ENCODE measurements around the gene TNPO3.
A peak's percentile ranks its signal among the peaks of the same experiment; 100 is the strongest.
"Not testable (repeated sequence)": the region's sequence is repeated elsewhere in the genome, so short reads cannot be mapped to it uniquely, and the experiment has no call there.

Gene TNPO3

GRCh38 chr7:128954830-128955802 lies 99.8 kb downstream of the TNPO3 start:
- no peak for DNase-seq

DNA sequence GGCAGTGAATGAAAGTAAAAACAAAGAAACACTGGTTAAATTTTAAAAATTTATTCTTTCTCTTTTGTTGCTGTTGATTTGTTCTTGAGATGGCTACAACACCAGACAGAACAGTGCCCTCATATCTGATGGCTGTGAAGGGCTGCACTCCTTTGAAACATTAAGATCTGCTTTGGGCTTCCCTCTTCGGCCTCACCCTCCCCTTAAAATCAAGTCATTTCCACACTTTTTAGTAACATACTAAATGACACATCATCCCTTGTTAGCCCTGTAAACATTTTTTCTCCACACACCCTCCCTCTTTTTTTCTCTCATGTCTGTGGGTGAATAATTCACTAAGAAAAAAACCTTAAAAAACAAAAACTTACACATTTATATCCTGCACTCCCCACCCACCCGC lies 100.8 kb downstream of the TNPO3 start:
- DNase-seq: no peak

DNA sequence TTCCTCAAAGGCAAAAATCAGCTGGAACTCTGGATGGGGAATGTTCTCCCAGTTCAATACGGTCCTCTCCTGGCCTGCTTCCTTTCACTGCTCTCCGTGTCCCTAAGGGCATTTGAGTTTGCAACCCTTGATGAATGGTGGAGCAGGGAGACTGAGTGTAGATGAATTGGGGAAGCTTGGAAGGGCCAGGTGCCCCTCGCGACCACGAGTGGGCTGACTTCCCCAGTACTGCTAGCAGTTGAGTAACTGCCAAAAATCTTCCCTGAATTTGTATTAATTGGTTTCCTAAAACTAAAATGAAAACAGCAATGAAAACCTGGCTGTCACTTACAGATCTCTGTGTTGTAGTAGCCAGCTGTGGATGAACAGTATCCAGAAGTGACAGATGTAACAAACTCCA lies 103.6 kb downstream of the TNPO3 start:
- DNase-seq: peak; percentile 33

DNA sequence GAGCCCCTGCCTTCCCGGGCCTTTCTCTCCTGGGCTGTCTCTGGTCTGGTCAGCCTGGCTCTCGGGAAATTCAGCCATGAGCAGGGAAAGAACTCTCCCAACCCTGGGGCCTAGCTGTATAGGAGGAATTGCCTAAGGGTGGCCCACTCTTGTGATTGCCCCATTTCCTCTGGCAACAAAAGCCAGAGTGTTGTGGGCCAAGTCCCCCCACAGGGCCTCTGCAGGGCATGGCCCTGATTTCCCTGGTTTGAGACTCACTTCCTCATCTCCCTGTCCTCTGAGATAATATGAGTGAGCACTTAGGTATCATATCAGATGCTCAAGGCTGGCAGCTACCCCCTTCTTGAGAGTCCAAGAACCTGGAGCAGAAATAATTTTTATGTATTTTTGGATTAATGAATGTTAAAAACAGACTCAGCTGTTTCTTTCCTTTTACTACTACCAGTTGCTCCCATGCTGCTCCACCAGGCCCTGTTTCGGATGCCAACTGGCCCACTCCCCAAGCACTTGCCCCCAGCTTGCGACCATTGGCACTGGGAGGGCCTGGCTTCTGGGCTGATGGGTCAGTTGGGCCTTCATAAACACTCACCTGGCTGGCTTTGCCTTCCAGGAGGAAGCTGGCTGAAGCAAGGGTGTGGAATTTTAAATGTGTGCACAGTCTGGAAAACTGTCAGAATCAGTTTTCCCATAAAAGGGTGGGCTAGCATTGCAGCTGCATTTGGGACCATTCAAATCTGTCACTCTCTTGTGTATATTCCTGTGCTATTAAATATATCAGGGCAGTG lies 105.7 kb downstream of the TNPO3 start:
- DNase-seq: peak; percentile 93

DNA sequence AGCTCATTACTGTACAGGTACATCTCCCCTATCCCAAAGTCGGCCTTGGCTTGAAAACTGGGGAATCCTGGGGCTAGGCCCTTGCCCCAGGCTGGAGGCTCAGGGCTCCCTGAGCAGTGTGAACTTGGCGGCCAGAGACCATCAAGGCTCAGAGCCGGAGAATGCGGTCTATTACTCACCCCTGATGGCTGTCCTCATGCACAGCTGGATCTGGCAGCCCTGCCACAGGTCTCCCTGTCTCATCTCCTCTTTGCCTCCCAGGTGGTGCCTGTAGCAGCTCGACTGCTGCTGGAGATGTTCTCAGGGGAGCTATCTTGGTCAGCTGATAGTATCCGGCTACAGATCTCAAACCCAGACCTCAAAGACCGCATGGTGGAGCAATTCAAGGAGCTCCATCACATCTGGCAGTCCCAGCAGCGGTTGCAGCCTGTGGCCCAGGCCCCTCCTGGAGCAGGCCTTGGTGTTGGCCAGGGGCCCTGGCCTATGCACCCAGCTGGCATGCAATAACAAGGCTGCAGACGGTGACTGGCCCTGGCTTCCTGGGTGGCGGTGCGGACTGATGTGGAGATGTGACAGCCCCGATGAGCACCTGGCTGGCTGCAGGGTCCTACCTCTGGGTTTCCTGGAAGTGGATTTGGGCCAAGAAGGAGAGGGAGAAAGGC lies 106.5 kb downstream of the TNPO3 start:
- peak; percentile 94 for DNase-seq

DNA sequence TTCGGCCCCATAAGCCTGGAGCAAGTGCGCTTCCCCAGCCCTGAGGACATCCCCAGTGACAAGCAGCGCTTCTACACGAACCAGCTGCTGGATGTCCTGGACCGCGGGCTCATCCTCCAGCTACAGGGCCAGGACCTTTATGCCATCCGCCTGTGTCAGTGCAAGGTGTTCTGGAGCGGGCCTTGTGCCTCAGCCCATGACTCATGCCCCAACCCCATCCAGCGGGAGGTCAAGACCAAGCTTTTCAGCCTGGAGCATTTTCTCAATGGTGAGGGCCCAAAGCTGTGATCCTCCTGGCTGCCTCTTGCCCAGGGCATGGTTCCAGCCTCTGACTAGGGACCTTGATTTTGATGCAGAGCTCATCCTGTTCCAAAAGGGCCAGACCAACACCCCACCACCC lies 107.1 kb downstream of the TNPO3 start:
- DNase-seq: peak; percentile 53

GRCh38 chr7:128946936-128947830 lies 107.7 kb downstream of the TNPO3 start:
- peak; percentile 5 for DNase-seq

DNA sequence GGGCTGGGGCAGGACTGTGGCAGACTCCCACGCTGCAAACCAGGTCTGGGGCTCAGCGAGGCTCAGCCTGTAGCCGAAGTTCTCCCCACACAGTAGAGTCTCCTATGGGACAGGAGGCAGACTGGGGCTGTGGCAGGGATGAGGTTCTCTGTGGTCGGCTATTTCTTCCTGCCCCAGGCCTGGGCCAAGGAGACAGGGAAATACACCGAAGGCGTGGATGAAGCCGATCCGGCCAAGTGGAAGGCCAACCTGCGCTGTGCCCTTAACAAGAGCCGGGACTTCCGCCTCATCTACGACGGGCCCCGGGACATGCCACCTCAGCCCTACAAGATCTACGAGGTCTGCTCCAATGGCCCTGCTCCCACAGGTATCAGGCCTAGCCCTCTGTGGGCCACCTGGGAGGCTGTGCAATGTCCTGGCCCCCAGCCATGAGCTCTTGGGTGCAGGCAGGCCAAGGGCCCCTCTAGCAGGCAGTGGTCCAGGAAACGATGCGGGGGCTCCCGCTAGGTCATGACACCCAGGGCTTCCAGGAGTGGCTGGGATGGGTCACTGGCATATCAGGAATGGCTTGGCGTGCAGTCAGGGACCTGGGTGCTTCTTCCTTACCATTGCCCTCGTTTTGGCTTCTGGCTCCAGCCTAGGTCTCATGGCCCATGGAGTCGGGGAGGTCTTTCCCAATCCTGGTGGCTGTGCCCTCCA lies 109.1 kb downstream of the TNPO3 start:
- DNase-seq: no peak

DNA sequence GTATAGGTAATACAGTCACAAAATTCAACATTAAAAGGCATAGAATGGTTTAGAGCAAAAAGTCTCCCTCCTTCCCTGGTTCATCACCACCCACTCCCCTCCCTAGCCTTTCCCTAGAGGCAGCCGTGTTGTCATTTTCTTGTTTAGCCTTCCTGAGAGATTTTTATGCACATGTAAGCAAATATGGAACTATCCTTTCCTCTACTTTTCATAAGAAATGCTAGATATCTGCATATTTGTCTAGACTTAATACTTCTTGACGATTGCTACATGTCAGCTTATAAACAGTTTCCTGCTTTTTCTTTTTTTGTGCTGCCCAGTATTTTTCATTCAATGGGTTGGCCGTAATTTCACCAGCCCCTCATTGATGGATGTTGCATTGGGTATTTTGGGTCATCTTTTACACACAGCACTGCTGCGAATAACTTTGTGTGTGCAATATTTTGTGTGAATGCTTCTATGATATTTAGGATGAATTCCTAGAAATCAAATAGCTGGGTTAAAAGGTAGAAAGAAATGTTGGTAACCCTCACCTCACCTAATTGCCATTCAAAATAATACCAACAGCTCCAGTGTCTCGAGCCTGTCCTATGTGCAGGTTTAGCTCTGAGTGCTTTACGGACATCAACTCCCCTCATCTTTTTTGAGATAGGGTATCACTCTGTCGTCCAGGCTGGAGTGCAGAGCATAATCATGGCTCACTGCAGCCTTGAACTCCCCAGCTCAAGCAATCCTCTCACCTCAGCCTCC lies 110.2 kb downstream of the TNPO3 start:
- DNase-seq: no peak

GRCh38 chr7:128943251-128943650 lies 111.7 kb downstream of the TNPO3 start:
- not testable (repeated sequence) for DNase-seq

- DNase-seq: no peak
Measured at GRCh38 chr7:128941946-128942526, 112.9 kb downstream of the TNPO3 start.

- no peak for DNase-seq
Measured at GRCh38 chr7:128941323-128941890, 113.5 kb downstream of the TNPO3 start.

GRCh38 chr7:128940494-128941322 lies 114.2 kb downstream of the TNPO3 start:
- peak; percentile 91 for DNase-seq

DNA sequence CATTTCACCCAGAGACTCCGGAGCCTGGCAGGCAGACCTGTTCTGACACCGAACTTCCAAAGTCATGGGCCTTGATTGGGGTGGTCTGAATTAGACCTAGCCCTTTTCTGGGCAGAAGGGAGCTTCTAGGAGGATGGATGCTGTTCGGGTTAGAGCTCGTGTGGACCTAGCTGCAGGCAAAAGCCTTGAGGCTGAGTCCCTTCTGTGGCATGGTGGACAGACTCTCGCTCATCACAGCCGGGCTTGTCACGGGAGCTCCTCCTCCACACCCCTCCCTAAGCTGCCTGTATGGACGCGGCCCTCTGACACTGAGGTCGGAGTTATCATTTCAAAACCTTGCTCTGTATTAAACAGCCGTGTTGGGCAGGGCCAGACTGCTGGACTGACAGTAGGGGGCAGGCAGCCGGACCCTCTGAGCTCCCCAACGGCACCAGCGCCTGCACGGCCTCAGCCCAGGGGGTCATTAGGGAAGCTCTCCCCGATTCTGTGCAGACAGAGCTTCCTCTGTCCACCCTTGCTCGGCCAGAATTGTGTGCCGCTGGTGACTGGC lies 115.0 kb downstream of the TNPO3 start:
- DNase-seq: peak; percentile 84

GRCh38 chr7:128939075-128939860 lies 115.6 kb downstream of the TNPO3 start:
- DNase-seq: peak; percentile 62

DNA sequence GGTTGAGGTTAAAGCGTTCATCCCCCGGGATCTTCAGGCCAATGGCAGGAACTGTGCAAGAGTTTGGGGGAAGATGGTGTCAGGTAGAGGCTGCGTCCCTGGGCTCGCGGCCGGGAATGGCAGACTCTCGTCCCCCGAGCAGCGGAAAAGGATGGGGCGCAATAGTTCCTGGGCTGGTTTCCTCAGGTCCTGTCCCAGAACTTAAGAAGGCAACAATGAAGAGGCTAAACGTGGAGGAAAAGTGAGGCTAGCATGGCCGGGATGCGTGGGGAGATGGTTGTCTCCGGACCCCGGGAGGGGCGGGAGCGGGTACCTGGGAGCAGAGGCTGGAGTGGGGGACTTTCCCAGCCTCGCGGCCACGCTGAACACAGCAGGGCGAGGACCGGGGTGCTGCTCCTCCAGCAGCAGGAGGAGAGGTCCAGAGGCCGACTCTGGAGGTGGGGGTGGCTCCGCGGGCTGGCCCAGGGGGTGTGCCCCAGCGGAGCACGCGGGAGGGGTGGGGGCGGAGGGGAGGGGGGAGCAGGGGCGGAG lies 116.3 kb downstream of the TNPO3 start:
- DNase-seq: no peak

Data from MV-4-11 (cell line).